ENCODE results near the gene RGS4.

Gene RGS4

GRCh38 chr1:163063610-163064009, 5.6 kb upstream of the RGS4 start:
- TF ChIP-seq CTCF (IDR thresholded peaks at IDR 0.05; ENCODE audit: low read length, missing control alignments) = no peak
- no peak overlapping the region for H3K4me3 ChIP-seq (replicated peaks; ENCODE audit: low read depth, low read length)
- no peak for DNase-seq (ENCODE audit: low read depth)

- H3K4me3 ChIP-seq (replicated peaks; ENCODE audit: low read depth, low read length) = no peak overlapping the region
- no peak for TF ChIP-seq CTCF (IDR thresholded peaks at IDR 0.05; ENCODE audit: low read length, missing control alignments)
- DNase-seq (ENCODE audit: low read depth) = no peak
Observed at GRCh38 chr1:163066168-163066567, 3.0 kb upstream of the RGS4 start.

- DNase-seq (ENCODE audit: low read depth) = no peak
- no peak overlapping the region for H3K4me3 ChIP-seq (replicated peaks; ENCODE audit: low read depth, low read length)
- no peak for TF ChIP-seq CTCF (IDR thresholded peaks at IDR 0.05; ENCODE audit: low read length, missing control alignments)
Observed at GRCh38 chr1:163066686-163067085, 2.5 kb upstream of the RGS4 start.

GRCh38 chr1:163068716-163069115, 445 bp upstream of the RGS4 start:
- peak overlapping the region; percentile 79 for H3K4me3 ChIP-seq (replicated peaks; ENCODE audit: low read depth, low read length)
- no peak for TF ChIP-seq CTCF (IDR thresholded peaks at IDR 0.05; ENCODE audit: low read length, missing control alignments)
- peak; percentile 76 for DNase-seq (ENCODE audit: low read depth)

GRCh38 chr1:163069655-163070277, 605 bp downstream of the RGS4 start:
- no peak for DNase-seq (ENCODE audit: low read depth)
- H3K4me3 ChIP-seq (replicated peaks; ENCODE audit: low read depth, low read length) = peak overlapping the region; percentile 79
- no peak for TF ChIP-seq CTCF (IDR thresholded peaks at IDR 0.05; ENCODE audit: low read length, missing control alignments)

- peak; percentile 92 for DNase-seq (ENCODE audit: low read depth)
- H3K4me3 ChIP-seq (replicated peaks; ENCODE audit: low read depth, low read length) = peak overlapping the region; percentile 79
- TF ChIP-seq CTCF (IDR thresholded peaks at IDR 0.05; ENCODE audit: low read length, missing control alignments) = peak; percentile 82
Observed at GRCh38 chr1:163071405-163072255, 2.5 kb downstream of the RGS4 start.
